OCI-LY7 (cell line): ENCODE data around the gene KISS1R. TPM values are rescaled to one million over a fixed set of nuclear protein-coding genes. Genes with fewer than 3 reads are reported as not detected.

Experiments used
- BruUV-seq: library from RNA; stranded (reverse); fragments of 400-500 nt; replicated peaks from 2 replicates; lab custom pipeline; 2021; lab: Mats Ljungman, UMichigan
- CTCF ChIA-PET: fragments of 300-600 bp; sonication (Branson Sonifier 250); formaldehyde crosslinking; loops from one replicate; lab custom pipeline; 2022; ENCODE audit warnings: antibody characterized with exemption; ENCODE audit not compliant: unreplicated experiment; lab: Charles Lee
- POLR2A ChIA-PET: fragments of 300-600 bp; sonication (Branson Sonifier 250); formaldehyde crosslinking; loops from one replicate; lab custom pipeline; 2022; ENCODE audit warnings: antibody characterized with exemption; lab: Charles Lee
- DNase-seq: peaks from one replicate; pipeline ENCODE4 v3.0.0-alpha.2; 2015; ENCODE audit warnings: low spot score
- H2AFZ ChIP-seq: fragments of 200-600 bp; sonication (generic), shearing (Covaris generic); 2 replicates; pipeline ENCODE4 v1.6.1; 2014; ENCODE audit warnings: mild to moderate bottlenecking, antibody characterized with exemption, low read length, moderate library complexity
- H3K27ac ChIP-seq: fragments of 200-600 bp; sonication (generic); 2 replicates; pipeline ENCODE4 v1.5.1; 2014; ENCODE audit warnings: mixed run types, low read depth, mild to moderate bottlenecking, moderate library complexity, low read length, inconsistent platforms; ENCODE audit not compliant: poor library complexity, severe bottlenecking
- H3K36me3 ChIP-seq: fragments of 200-600 bp; sonication (generic); 2 replicates; pipeline ENCODE4 v1.6.1; 2014; ENCODE audit warnings: mild to moderate bottlenecking, antibody characterized with exemption, low read length, moderate library complexity, mixed read lengths; ENCODE audit not compliant: insufficient read depth
- H3K4me1 ChIP-seq: fragments of 200-600 bp; sonication (generic); 2 replicates; pipeline ENCODE4 v1.5.1; 2014; ENCODE audit warnings: mild to moderate bottlenecking, low read length; ENCODE audit not compliant: insufficient read depth, poor library complexity, severe bottlenecking
- H3K4me2 ChIP-seq: fragments of 200-600 bp; sonication (generic); 2 replicates; pipeline ENCODE4 v1.6.1; 2014; ENCODE audit warnings: mild to moderate bottlenecking, low read length
- H3K4me3 ChIP-seq: fragments of 200-600 bp; sonication (generic); 2 replicates; pipeline ENCODE4 v1.5.1; 2014; ENCODE audit warnings: mild to moderate bottlenecking, low read depth, low read length; ENCODE audit not compliant: poor library complexity, severe bottlenecking
- H3K79me2 ChIP-seq: fragments of 200-600 bp; sonication (generic); 2 replicates; pipeline ENCODE4 v1.6.1; 2016; ENCODE audit warnings: low read depth, mild to moderate bottlenecking, low read length, moderate library complexity, mixed read lengths; ENCODE audit not compliant: insufficient read depth
- H3K9me2 ChIP-seq: fragments of 200-600 bp; sonication (generic); 2 replicates; pipeline ENCODE4 v1.6.1; 2016; ENCODE audit warnings: mild to moderate bottlenecking, low read length, mixed read lengths; ENCODE audit not compliant: insufficient read depth
- H3K9me3 ChIP-seq: fragments of 200-600 bp; sonication (generic); 2 replicates; pipeline ENCODE4 v1.6.1; 2014; ENCODE audit warnings: mild to moderate bottlenecking, mixed run types, low read length, mixed read lengths
- H4K20me1 ChIP-seq: fragments of 200-600 bp; sonication (generic); 2 replicates; pipeline ENCODE4 v1.6.1; 2014; ENCODE audit warnings: mild to moderate bottlenecking, antibody characterized with exemption, low read length, moderate library complexity, mixed read lengths; ENCODE audit not compliant: insufficient read depth
- EZH2phosphoT487 ChIP-seq: fragments of 200-600 bp; sonication (generic); IDR thresholded peaks from 2 replicates; pipeline ENCODE4 v1.6.1; 2018; ENCODE audit warnings: low read depth, borderline replicate concordance, mild to moderate bottlenecking, mixed run types, antibody characterized with exemption, low read length, moderate library complexity, mixed read lengths
- intact Hi-C: fragments of 100-400 bp; cut with micrococcal nuclease; formaldehyde crosslinking; loops from one replicate; pipeline ENCODE4 v1.10.0; 2022; ENCODE audit not compliant: unreplicated experiment
- total RNA-seq, 2 experiments: library from RNA; depleted of rRNA in 1 of 2; stranded (reverse); fragments of >200 nt in 1 of 2; shearing (Covaris generic) in 1 of 2; gene quantifications; 2 replicates each; pipeline ENCODE4 v1.2.3, GENCODE V29; 2014 to 2022
- TF ChIP-seq, protein P1 (sequence below): fragments of 200-600 bp; sonication (generic); conservative IDR thresholded peaks from 2 replicates; pipeline ENCODE4 v1.5.1; 2014; ENCODE audit warnings: mild to moderate bottlenecking, antibody characterized with exemption, low read length, moderate library complexity, mixed read lengths

KISS1R gene
- total RNA-seq, 2 experiments from 2014 or later = not detected

GRCh38 chr19:947090-947706 is 30.1 kb downstream of the KISS1R start:
- CTCF ChIA-PET = no interaction called here
- POLR2A ChIA-PET = interaction anchor here (0.6 kb wide), 1 partner anchor 18 kb away, joined by 6 read pairs; no protein-coding TSS in a partner anchor
- no peaks in the 10 kb centered on the region for H4K20me1 ChIP-seq
- H2AFZ ChIP-seq = no peak overlapping the region
- H3K4me1 ChIP-seq = peaks cover 38% of the 10 kb centered on the region
- no peak for DNase-seq
- H3K36me3 ChIP-seq = no peaks in the 10 kb centered on the region
- no peaks in the 10 kb centered on the region for H3K79me2 ChIP-seq
- peak overlapping the region; percentile 48 for H3K4me2 ChIP-seq
- no peak overlapping the region for H3K4me3 ChIP-seq
- H3K9me2 ChIP-seq = no peaks in the 10 kb centered on the region
- no peak overlapping the region for H3K27ac ChIP-seq
- intact Hi-C loops = loop anchor here (2.0 kb wide), 1 partner anchor 22 kb away; no protein-coding TSS in a partner anchor
- H3K9me3 ChIP-seq = no peaks in the 10 kb centered on the region
- TF ChIP-seq, protein P1, sequence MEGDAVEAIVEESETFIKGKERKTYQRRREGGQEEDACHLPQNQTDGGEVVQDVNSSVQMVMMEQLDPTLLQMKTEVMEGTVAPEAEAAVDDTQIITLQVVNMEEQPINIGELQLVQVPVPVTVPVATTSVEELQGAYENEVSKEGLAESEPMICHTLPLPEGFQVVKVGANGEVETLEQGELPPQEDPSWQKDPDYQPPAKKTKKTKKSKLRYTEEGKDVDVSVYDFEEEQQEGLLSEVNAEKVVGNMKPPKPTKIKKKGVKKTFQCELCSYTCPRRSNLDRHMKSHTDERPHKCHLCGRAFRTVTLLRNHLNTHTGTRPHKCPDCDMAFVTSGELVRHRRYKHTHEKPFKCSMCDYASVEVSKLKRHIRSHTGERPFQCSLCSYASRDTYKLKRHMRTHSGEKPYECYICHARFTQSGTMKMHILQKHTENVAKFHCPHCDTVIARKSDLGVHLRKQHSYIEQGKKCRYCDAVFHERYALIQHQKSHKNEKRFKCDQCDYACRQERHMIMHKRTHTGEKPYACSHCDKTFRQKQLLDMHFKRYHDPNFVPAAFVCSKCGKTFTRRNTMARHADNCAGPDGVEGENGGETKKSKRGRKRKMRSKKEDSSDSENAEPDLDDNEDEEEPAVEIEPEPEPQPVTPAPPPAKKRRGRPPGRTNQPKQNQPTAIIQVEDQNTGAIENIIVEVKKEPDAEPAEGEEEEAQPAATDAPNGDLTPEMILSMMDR = peak; percentile 37; the same call in 1 of the 2 replicates
- TF ChIP-seq EZH2phosphoT487 = no peak
- no TSS peak for BruUV-seq

- Histone ChIP-seq H4K20me1 (no peaks in the 10 kb centered on the region), H3K4me3 (peak overlapping the region; percentile 7), H3K4me1 (peaks cover 45% of the 10 kb centered on the region)
These were observed 30.8 kb downstream of the KISS1R start for GRCh38 chr19:947707-948539.

More at GRCh38 chr19:947707-948539, 30.8 kb downstream of the KISS1R start:
- H3K9me3 ChIP-seq = no peaks in the 10 kb centered on the region
- no peaks in the 10 kb centered on the region for H3K9me2 ChIP-seq
- intact Hi-C loops = loop anchor here (2.0 kb wide), 1 partner anchor 23 kb away; no protein-coding TSS in a partner anchor
- H2AFZ ChIP-seq = no peak overlapping the region
- ChIA-PET CTCF (no interaction called here), POLR2A (interaction anchor here (0.6 to 0.7 kb wide), 2 partner anchors 18 to 344 kb away, joined by 3 to 6 read pairs; no protein-coding TSS in a partner anchor)
- peak overlapping the region; percentile 48 for H3K4me2 ChIP-seq
- no peaks in the 10 kb centered on the region for H3K36me3 ChIP-seq
- BruUV-seq = no TSS peak
- peak; percentile 88 for DNase-seq
- no peaks in the 10 kb centered on the region for H3K79me2 ChIP-seq
- TF ChIP-seq EZH2phosphoT487 = no peak
- TF ChIP-seq, protein P1 = no peak
- no peak overlapping the region for H3K27ac ChIP-seq
